GM12865 (cell line): ENCODE data around the gene MTPN.

Experiments
- DNase-seq: peaks from one replicate; pipeline ENCODE4 v3.0.0; 2010; ENCODE audit warnings: low read depth
- H3K4me3 ChIP-seq: 2 replicates; pipeline ENCODE4 v1.5.1; 2011; ENCODE audit warnings: mild to moderate bottlenecking, low read depth, low read length, control low read depth
- TF ChIP-seq, protein P1 (sequence below): IDR thresholded peaks from 2 replicates; pipeline ENCODE4 v1.5.1; 2011; ENCODE audit warnings: low read length, control low read depth, low read depth, inconsistent platforms; ENCODE audit not compliant: insufficient read depth; ENCODE audit errors: missing control alignments

Gene MTPN

DNA sequence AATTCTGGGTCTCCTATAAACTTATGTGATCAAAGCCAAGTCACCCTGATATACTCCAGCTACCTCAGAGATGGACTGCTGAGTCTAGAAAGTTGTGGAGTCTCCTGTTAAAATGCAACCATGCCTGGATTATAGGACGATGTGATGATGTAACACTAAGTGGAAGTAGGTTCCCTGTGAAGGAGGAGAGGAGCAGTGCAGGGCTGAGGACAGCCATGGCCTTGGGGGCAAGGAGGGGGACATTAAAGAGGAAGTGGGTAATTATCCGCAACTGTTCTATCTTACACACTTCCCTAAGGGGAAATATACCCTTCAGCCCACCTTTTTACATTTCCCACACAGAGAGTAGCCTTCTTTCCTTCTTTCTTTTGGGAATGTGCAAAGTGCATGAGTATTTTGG, 63.8 kb downstream of the MTPN start:
- TF ChIP-seq, protein P1, sequence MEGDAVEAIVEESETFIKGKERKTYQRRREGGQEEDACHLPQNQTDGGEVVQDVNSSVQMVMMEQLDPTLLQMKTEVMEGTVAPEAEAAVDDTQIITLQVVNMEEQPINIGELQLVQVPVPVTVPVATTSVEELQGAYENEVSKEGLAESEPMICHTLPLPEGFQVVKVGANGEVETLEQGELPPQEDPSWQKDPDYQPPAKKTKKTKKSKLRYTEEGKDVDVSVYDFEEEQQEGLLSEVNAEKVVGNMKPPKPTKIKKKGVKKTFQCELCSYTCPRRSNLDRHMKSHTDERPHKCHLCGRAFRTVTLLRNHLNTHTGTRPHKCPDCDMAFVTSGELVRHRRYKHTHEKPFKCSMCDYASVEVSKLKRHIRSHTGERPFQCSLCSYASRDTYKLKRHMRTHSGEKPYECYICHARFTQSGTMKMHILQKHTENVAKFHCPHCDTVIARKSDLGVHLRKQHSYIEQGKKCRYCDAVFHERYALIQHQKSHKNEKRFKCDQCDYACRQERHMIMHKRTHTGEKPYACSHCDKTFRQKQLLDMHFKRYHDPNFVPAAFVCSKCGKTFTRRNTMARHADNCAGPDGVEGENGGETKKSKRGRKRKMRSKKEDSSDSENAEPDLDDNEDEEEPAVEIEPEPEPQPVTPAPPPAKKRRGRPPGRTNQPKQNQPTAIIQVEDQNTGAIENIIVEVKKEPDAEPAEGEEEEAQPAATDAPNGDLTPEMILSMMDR, result no peak
- DNase-seq, result no peak
- no peak overlapping the region for H3K4me3 ChIP-seq

DNA sequence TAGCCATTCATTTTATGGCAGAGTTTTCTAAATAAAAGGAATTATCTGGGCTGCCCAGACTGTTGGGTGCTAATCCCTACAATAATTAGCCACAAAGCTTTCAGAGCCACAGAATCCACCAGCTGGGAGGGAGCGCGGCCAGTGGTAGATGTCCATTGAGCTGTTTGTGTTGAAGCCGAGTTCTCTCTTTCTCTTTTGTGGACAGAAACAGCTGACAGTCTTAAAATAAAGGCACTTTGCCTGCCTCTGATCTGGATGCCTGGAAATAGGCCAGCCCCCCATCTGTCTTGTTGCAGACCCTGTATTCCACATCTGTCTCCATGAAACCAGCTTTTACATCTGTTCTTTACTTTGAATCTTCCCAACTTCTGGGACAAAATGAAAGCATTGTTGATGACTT, 66.1 kb downstream of the MTPN start:
- no peak overlapping the region for H3K4me3 ChIP-seq
- TF ChIP-seq, protein P1, result no peak
- no peak for DNase-seq

GRCh38 chr7:135910393-135911036, 66.6 kb downstream of the MTPN start:
- TF ChIP-seq, protein P1, result no peak
- H3K4me3 ChIP-seq, result no peak overlapping the region
- no peak for DNase-seq

GRCh38 chr7:135905858-135906257, 71.3 kb downstream of the MTPN start:
- no peak for DNase-seq
- TF ChIP-seq, protein P1, result no peak
- no peak overlapping the region for H3K4me3 ChIP-seq

GRCh38 chr7:135905355-135905754, 71.8 kb downstream of the MTPN start:
- H3K4me3 ChIP-seq, result no peak overlapping the region
- TF ChIP-seq, protein P1, result no peak
- no peak for DNase-seq

DNA sequence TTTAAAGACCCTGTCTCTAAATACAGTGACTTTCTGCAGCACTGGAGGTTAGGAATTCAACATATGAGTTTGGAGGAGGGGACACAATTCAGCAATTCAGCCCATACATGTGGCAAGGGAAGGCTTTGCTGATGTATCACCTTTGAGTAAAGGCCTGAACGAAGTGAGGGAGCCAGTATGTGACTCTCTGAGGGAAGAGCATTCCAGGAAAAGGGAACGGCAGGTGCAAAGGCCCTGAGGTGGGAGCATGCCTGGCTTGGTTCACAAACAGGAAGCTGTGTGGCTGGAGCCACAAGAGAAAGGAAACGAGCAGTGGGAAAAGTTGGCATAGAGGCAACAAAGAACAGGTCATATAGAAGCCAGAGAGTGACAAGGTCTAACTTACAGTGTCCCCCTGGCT, 72.9 kb downstream of the MTPN start:
- H3K4me3 ChIP-seq, result no peak overlapping the region
- TF ChIP-seq, protein P1, result no peak
- DNase-seq, result no peak
